SK-N-MC (cell line): ENCODE results near the gene PLIN3.

Experiments
- EZH2 ChIP-seq: fragments of 200-600 bp; sonication (generic); IDR thresholded peaks from one replicate; pipeline ENCODE4 v1.6.1; 2017; ENCODE audit warnings: antibody characterized with exemption
- FOXP2 ChIP-seq: optimal IDR thresholded peaks from 2 replicates; pipeline ENCODE3; 2011; ENCODE audit warnings: mild to moderate bottlenecking, moderate library complexity; ENCODE audit not compliant: insufficient read depth; ENCODE audit errors: extremely low read length, control extremely low read depth
- POLR2AphosphoS5 ChIP-seq: IDR thresholded peaks from 2 replicates; pipeline ENCODE4 v1.6.1; 2012; ENCODE audit warnings: mild to moderate bottlenecking, low read depth, low read length, borderline replicate concordance

- no peak for TF ChIP-seq POLR2AphosphoS5
- no peak for TF ChIP-seq EZH2
- no peak for TF ChIP-seq FOXP2
Measured at GRCh38 chr19:4906963-4907362, 39.5 kb upstream of the PLIN3 start.
